ENCODE data around the gene GSG1L2.
A peak's percentile ranks its signal among the peaks of the same experiment; 100 is the strongest.

GSG1L2 gene

GRCh38 chr17:9824797-9825338 lies 3.0 kb upstream of the GSG1L2 start:
- Histone ChIP-seq H3K27me3 (replicated peaks; ENCODE audit: control insufficient read depth, insufficient read depth, low read length) (no peaks in the 10 kb centered on the region; the same call in 1 of the 2 replicates), H3K4me3 (replicated peaks; ENCODE audit: low read depth, low read length) (no peak overlapping the region), H3K36me3 (ENCODE audit: control insufficient read depth, insufficient read depth, low read length) (no peaks in the 10 kb centered on the region)
- TF ChIP-seq CTCF (IDR thresholded peaks at IDR 0.05; ENCODE audit: insufficient read depth, low read length, poor library complexity, severe bottlenecking), result no peak
- no peak for DNase-seq (ENCODE audit: extremely low read depth, insufficient read length)

- no peak overlapping the region for H3K4me3 ChIP-seq (replicated peaks; ENCODE audit: low read depth, low read length)
- H3K27me3 ChIP-seq (replicated peaks; ENCODE audit: control insufficient read depth, insufficient read depth, low read length), result no peaks in the 10 kb centered on the region; the same call in 1 of the 2 replicates
- DNase-seq (ENCODE audit: extremely low read depth, insufficient read length), result no peak
- H3K36me3 ChIP-seq (ENCODE audit: control insufficient read depth, insufficient read depth, low read length), result no peaks in the 10 kb centered on the region
- TF ChIP-seq CTCF (IDR thresholded peaks at IDR 0.05; ENCODE audit: insufficient read depth, low read length, poor library complexity, severe bottlenecking), result peak; percentile 31
Measured at GRCh38 chr17:9824094-9824493, 2.2 kb upstream of the GSG1L2 start.

- H3K36me3 ChIP-seq (ENCODE audit: control insufficient read depth, insufficient read depth, low read length), result no peaks in the 10 kb centered on the region
- no peak for TF ChIP-seq CTCF (IDR thresholded peaks at IDR 0.05; ENCODE audit: insufficient read depth, low read length, poor library complexity, severe bottlenecking)
- no peak for DNase-seq (ENCODE audit: extremely low read depth, insufficient read length)
- H3K27me3 ChIP-seq (replicated peaks; ENCODE audit: control insufficient read depth, insufficient read depth, low read length), result no peaks in the 10 kb centered on the region; the same call in 1 of the 2 replicates
- H3K4me3 ChIP-seq (replicated peaks; ENCODE audit: low read depth, low read length), result no peak overlapping the region
Measured at GRCh38 chr17:9820448-9820847, 1.4 kb downstream of the GSG1L2 start.

- TF ChIP-seq CTCF (IDR thresholded peaks at IDR 0.05; ENCODE audit: insufficient read depth, low read length, poor library complexity, severe bottlenecking), result no peak
- H3K4me3 ChIP-seq (replicated peaks; ENCODE audit: low read depth, low read length), result no peak overlapping the region
- DNase-seq (ENCODE audit: extremely low read depth, insufficient read length), result no peak
- H3K36me3 ChIP-seq (ENCODE audit: control insufficient read depth, insufficient read depth, low read length), result no peaks in the 10 kb centered on the region
- H3K27me3 ChIP-seq (replicated peaks; ENCODE audit: control insufficient read depth, insufficient read depth, low read length), result no peaks in the 10 kb centered on the region; the same call in 1 of the 2 replicates
Measured at GRCh38 chr17:9818760-9819159, 3.1 kb downstream of the GSG1L2 start.

- TF ChIP-seq CTCF (IDR thresholded peaks at IDR 0.05; ENCODE audit: insufficient read depth, low read length, poor library complexity, severe bottlenecking), result no peak
- H3K4me3 ChIP-seq (replicated peaks; ENCODE audit: low read depth, low read length), result no peak overlapping the region
- DNase-seq (ENCODE audit: extremely low read depth, insufficient read length), result no peak
- H3K27me3 ChIP-seq (replicated peaks; ENCODE audit: control insufficient read depth, insufficient read depth, low read length), result no peaks in the 10 kb centered on the region; the same call in 1 of the 2 replicates
- no peaks in the 10 kb centered on the region for H3K36me3 ChIP-seq (ENCODE audit: control insufficient read depth, insufficient read depth, low read length)
Measured at GRCh38 chr17:9817086-9817485, 4.8 kb downstream of the GSG1L2 start.

- H3K27me3 ChIP-seq (replicated peaks; ENCODE audit: control insufficient read depth, insufficient read depth, low read length), result no peaks in the 10 kb centered on the region; the same call in 1 of the 2 replicates
- no peak for DNase-seq (ENCODE audit: extremely low read depth, insufficient read length)
- no peaks in the 10 kb centered on the region for H3K36me3 ChIP-seq (ENCODE audit: control insufficient read depth, insufficient read depth, low read length)
- TF ChIP-seq CTCF (IDR thresholded peaks at IDR 0.05; ENCODE audit: insufficient read depth, low read length, poor library complexity, severe bottlenecking), result no peak
- H3K4me3 ChIP-seq (replicated peaks; ENCODE audit: low read depth, low read length), result no peak overlapping the region
Measured at GRCh38 chr17:9816472-9816871, 5.4 kb downstream of the GSG1L2 start.
